NCI-H187 (cell line): Measurements from ENCODE around the gene DAAM2.

Experiments
- DNase-seq, 2 experiments: peaks; one replicate each; lab custom pipeline; 2025; lab: John Stamatoyannopoulos, UW

The DAAM2 gene

DNA sequence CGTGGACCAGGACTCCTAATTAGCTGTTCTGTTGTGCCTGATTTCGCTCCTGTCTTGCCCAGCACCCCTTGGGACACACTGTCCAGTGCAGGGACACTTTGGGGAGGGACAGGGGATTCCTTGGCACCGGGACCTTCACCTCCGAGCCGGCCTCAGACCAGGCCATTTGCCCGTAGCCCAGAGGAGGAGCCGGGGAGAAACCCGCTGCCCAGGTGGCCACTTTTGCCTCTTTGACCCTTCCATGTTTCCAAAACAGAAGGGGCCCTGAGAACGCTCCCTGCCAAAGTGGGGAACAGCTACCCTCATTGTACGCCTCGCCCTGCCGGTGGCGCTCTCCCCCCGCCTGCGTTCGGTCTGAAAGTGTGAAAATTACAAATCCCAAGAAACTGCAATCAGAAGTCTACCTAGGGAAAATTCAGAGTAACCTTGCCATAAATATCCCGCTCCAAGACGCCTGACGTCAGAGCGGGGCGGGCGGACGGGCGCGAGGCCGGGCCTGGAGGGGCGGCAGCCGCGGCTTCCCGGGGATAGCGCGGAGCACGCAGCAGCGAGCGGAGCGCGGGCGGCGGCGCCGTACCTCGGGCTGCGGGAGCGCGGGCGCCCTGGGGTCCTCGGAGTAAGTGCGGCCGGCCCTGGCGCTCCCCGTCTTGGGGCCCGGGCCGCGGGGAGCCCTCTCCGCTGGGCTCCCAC lies at the start of gene DAAM2:
Gene DAAM2 (plus strand): TSS at position 527 of the 690 bp plus-strand sequence. CDS start 63,927 bp downstream, outside the sequence.
- DNase-seq, result no peak

DNA sequence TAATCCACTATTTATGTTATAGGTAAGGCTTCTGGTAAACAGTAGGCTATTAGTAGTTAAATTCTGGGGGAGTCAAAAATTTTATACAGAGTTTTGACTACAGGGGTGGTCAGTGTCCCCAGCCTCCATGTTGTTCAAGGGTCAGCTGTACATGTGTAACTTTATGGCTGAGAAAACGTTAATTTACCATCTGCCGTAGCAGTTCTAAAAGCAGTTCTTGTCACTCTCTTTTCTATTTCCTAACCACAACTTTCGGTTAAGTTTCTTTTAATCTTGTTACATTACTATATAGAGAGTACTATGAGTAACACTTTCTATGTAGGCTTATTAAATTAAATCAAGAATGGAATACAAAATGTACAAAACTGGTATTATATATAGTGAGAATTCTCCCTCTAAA lies 45.4 kb upstream of the DAAM2 start:
- no peak for DNase-seq

DNA sequence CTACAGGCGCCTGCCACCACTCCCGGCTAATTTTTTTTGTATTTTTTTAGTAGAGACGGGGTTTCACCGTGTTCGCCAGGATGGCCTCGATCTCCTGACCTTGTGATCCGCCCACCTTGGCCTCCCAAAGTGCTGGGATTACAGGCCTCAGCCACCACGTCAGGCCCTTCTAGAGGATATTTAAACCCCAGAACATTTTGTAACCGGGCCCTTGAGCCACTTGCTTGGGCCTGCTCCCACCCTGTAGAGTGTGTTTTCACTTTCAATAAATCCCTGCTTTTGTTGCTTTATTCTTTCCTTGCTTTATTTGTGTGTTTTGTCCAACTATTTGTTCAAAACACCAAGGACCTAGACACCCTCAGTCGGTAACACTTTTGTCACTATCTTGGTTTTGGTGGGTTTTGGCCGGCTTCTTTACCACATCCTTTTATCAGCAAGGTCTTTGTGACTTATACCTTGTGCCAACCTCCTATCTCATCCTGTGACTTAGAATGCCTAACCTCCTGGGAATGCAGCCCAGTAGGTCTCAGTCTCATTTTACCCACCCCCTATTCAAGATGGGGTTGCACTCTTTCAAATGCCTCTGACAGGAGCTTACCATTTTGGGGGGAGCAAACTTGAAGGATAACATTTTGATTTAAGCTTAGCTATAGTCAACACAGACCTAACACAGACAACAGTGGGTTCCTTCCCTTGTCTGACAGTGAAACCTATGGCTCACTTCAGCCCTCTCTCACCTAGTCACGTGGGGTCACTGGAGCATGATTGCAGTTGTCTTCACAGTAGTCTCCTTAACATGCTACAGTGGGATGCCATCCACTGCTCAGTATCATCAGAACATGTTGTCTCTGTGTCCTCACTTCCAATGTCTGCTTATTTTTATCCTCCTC lies 39.1 kb upstream of the DAAM2 start:
- DNase-seq, result no peak

DNA sequence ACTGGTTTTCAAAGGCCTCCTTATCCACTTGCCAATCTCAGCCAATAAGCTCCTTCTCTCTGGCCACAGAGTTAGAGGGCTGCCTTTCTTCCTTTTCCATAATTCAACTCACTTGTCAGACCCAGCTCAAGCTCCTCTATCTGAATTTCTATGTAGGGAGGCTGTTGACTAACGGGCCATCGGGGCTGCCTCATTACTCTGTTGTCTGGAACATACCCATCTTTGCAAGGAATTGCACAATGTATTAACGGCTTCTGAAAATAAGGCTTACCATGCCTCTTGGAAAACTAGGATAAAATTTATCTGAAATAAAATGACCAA lies 38.5 kb upstream of the DAAM2 start:
- no peak for DNase-seq

DNA sequence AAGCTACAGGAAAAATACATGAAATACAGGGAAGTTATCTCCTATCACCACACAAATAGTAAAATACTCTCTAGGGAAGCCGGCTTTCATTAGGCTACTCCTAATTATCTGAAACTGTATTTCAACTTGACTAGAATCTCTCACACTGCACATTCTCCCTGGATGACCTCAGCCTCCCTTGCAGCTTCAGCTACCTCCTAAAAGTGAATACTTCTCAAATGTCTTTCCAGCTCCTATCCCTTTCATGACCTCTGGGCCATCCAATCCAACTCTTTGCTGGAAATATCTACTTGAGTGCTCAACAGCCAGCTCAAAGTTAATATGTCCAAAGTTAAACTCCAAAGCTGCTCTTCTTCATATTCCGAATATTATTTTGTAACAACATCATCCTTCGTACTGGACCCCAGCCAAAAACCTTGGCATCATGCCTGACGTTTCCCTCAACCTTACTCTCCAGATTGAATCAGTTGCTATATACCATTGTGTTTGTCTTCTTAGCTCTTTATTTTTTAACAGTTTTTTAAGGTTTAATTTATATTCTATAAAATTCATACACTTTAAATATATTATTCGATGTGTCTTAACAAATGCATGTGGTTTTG lies 37.6 kb upstream of the DAAM2 start:
- DNase-seq, result no peak

DNA sequence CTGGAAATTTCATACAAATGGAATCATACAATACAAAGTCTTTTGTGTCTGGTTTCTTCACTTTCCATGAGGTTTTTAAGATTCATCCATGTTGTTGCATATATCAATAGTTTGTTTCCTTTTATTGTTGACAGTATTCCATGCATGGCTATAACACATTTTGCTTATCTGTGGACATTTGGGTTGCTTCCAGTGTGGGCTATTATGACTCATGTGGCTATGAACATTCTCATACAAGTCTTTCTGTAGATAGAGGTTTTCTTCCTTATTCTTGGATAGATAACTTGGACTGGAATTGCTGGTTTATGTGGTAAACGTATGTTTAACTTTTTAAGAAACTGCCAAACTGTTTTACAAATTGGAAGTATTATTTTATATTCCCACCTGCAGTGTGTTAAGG lies 36.9 kb upstream of the DAAM2 start:
- no peak for DNase-seq

DNA sequence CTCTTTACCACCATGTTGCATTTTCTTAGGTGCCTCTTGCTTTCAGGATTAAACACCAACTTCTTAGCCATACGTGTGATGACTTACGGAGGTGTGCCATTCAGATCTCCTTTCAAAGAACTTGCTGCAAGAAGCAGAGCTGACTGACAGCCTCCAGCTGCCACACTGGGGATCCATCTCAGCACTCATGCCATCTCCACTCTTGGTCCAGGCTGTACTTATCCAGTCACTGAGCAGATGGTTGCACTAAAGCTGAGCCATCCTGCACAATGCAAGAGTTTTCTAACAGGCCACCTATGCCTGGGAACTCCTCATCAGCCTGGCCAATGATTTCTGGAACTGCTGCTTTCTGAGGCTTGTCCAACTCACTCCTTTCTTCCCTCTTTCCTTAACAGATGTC lies 35.6 kb upstream of the DAAM2 start:
- DNase-seq, result no peak

DNA sequence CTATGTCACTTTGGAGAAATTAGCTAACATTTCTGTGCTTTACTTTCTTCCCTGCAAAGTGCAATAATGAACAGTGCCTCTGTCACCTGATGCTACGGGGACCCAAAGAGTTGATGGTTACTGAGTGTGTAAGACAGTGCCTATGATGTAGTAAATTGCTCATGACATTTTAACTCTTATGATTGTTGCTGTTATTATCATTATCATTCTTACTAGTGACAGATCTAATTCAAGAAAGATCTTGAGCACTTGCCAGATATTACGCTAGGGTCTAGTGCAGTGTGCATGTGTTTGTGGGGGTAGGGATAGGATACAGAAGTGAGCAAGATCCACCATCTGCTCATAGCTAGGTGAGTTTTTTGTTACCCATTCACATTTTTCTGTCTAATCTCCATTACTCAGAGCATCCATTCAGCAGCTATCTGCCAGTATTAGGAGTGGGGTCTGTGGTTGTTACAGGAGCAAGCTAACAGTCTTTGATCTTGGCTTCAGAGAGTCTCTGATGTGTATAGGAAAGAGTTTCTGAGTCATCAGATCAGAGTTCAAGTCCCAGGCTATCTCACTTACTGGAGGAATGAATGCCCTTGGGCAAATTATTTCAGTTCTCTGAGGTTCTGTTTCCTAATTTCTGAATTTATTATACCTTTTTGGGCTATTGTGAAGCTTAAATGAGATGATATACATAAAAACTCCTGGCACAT lies 33.1 kb upstream of the DAAM2 start:
- DNase-seq, result no peak

DNA sequence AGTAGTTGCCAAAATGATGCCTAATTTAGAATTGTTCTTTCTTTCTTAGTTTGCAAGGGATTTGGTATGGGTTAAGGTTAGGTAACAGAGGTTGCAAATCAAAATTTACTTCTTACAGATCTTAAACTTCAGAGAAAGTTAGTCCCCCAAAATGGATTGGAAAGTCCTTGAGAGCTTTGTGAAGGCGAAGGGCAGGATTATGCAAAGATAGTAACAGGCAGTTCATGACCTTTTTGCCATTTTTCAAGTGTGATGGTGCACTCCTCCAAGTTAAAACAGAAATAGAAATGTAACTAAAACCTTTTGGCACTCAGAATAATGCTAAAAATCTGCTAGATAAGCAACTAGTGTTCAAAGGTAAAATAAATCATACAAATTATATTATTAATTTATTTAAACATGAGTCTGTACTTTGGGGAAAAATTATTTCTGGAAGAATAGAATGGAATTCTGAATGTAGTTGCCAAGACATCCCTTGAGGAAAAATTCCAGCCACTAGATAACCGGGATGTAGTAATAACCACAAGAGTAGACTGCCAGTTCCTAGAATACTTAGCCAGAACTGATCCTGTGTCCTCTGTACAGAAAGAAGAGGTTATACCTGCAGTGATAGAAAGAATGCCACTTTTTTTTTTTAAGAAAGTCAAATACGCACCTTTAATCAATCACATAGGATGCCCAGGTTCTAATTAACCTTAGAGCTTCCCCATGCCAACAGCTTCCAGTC lies 31.8 kb upstream of the DAAM2 start:
- DNase-seq, result no peak

DNA sequence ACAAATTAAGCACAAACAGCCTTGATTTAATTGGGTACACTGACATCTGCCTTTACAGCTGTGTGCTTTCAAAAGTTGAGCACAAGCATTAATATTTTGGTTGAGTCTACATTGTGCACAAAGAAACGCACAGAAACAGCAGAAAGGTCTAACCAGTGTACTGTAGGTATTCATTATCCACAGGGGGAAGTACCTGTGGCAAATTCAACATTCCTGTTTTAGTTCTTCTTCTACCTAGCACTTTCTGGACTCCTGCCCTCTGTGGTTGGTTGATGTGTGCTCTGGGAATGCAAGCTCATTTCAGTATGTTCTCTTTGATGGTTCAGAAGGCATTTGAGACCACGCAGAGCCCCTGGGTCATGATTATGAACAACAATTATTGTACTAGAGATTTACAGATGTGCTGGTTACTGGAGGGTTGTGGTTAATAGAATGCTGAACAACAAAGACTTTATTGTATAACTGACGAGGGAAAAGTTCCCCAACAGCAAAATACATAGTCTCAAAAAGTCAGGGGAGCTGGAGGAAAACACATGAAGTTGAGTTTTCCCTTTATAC lies 26.6 kb upstream of the DAAM2 start:
- DNase-seq, result no peak

DNA sequence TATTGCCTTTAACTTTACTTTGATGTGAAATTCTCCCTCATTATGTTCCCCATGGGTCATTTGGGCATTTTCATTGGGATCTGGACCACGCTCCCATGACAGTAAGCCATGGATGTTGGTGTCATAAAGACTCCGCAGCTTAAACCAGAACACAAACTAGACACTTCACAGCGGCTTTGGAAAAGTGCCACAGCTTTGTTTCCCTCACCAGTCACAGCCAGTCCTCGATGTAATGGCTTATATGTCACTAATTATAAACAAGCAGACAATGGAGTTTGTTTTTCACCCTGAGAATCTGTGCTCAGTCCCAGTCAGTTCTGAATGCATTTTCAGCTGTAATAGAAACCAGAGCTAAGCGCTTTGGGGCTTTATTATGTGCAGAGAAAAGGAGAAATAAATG lies 23.2 kb upstream of the DAAM2 start:
- no peak for DNase-seq

DNA sequence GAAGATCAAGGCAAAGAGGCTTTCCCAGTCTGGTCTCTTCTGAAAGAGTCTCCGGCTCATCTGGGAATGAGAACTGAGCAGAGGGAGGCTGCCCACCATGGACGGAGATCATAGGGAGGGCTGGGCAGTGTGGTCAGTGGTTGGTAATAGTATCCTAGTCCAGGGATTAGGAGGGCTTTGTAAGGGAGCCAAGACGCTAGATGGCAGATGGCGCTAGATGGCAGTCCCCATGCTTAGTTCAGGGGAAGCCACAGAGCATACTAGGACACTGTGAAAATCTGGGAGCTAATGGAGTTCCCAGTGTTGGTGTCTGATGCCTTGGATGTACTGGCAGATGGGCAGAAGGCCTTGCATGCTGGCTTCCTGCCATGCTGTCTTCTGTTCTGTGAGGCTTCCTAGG lies 21.7 kb upstream of the DAAM2 start:
- DNase-seq, result no peak

DNA sequence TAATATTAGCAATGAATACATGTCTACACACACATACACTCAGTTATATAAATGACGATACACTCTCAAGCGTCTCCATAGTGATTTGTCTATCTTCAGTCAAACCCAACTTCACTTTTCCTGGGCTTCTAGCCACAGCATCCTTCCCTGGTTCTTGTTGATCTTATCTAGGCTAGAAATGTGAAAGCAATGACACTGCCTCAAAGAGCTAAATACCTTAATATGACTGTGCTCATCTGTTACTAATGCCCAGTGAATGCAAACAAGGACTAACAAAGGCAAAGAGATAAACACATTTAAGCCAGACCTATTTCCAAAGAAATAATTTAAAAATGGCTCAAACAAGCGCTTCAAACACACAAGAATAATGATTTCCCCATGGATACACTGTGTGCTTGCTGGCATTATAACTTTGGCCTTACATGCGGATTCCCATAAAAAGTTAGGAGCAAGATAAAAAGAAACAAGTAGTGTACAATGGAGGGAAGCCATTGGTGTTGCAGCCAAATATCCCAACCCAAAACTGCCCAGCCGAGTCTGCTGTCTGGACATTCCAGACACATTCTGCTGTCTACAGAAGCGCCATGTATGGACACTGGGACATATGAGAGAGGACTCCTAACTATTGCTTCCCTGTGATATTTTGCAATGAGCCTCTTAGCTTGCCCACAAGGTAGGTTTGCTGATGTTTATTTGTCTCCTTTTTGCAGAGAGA lies 19.5 kb upstream of the DAAM2 start:
- DNase-seq, result no peak

DNA sequence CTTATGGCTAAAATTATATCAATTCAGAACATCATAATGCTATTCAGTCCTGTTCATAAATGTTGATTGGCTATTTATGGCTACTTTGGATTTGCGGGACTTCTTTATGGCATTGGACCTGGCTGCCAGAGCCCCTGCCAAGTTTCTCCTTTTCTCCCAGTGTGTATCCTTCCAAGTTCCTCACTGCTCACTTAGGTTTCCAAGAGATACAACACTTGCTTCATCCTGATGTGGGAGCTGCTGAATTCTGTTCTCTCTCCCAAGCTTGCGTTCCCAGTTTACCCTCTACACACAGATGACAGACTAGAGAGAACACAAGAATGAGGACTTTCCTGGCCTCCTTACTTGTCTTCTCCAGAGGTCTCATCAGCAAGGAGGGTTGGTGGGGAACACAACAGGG lies 18.4 kb upstream of the DAAM2 start:
- DNase-seq, result no peak

DNA sequence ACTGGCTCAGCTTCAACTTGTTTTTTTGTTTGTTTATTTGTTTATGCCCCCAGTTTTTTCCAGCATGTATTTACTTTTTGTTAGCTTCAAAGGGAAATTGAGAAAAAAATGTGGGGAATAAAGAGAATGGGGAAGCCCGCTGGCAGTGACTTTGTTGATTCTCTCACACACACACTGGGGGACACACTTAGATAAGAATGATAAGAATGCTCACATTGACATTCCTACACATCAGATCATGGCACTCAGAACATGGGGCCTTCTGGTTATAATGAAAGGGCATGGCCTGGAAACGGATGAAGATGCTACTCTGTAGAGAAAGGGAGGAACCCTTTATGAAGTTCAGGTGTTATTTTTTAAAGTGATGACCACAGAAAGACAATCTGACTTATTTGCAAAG lies 15.6 kb upstream of the DAAM2 start:
- DNase-seq, result no peak

DNA sequence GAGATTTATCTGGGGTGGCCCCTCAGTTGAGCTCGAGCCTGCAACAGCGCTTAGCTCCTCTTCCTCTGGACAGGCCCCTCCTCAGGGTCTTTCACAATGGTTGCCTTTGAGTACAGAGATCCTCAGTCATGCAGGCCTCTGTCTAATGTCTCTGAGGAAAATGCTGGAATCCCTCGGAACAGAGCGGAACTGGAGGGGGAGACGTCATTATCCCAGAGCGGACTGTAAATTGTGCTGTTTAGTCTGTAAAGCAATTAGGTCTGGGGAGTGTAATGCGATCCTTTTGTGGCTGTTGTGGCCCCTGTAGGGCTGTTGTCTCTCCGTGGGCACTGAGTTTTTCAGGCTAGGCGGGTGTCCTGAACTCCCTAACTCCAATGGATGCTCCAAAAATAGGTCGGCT lies 15.0 kb upstream of the DAAM2 start:
- no peak for DNase-seq

DNA sequence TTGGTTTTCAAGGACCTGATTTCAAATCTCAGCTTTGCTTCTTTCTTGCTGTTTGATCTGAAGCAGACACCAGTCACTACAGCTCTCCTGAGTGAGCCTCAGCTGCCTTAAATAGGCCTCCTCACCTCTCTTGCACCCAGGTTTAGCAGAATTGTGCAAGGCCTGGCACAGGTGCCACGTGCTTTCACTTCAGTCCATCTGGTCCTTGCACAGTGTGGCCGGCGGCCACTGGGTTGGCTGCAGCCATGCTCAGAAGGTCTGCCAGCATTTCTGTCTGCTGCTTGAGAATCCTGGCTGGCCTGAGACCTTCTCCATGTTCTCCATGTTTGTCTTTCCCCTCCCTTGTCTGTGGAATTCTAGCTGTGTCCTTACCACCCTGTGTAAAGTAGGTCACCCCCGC lies 14.5 kb upstream of the DAAM2 start:
- DNase-seq, result no peak

DNA sequence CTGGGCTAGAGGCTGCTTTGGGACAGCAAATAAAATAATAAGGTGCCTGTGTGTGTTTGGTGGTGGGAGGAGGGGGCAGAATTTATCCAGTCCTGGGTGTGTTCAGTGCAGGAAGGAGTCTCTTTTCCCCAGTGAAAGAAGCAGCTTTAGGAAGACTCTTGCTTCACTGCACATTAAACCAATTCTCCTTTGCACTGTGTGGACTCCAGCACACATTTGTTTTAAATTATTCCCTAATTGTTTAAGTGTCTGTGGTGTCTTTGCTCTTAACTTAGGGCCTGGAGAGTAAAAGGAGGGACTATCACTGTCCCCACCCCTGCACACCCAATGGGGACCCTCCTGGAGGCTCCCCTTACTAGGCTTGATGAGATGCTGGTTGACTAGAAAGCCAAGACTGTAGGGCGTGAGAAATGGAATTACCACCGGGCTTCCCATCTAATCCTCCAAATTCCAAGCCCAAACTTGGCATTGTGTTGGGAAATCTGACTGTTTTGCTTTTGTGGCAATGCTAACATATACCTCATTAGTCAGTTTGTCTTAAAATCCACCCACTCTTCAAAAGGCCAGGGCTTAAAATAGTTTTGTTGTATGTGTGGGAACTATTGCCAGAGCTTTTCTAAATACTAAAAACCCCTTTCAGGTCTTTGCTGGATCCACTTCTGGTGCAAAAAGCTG lies 13.5 kb upstream of the DAAM2 start:
- no peak for DNase-seq

DNA sequence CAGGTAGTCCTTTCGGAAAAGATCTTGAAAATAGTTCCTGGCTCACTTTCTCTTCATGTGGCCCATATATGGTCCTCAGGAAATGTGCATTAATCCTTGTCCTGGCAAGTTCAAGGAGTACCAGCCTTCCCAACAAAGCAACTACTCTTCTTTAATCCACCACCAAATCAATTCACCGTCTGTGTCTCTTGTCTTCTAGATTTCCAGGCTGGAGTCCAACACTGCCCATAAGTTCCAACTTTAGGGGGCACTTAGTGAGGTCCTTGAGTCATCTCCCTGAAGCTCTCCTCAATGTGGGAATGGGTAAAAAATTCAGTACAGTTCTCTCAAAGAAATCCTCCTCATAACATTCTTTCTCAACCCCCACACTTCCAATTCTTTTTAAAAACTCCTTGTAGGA lies 6.9 kb upstream of the DAAM2 start:
- DNase-seq, result no peak

DNA sequence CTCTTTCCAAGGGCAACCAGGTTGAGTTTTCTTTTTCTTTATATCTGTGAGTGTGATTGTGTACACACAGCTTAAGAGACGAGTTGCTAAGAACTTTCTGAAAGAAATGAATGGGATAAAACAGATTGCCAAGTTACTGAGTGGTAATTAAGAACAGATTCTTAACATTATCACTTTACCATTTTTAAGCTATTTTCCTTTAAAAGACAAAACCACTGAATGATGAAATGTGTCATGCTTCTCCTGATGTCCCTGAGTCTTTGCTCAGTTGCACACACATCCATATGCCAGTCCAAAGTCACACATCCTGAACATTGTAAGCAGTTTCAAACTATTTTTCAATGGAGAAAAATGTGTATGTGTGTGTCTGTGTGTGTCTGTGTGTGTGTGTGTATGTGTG lies 5.5 kb upstream of the DAAM2 start:
- DNase-seq, result no peak
